Measurements from ENCODE around the gene DKK1. TPM values are rescaled to one million over a fixed set of nuclear protein-coding genes. Genes with fewer than 3 reads are reported as not detected.

The DKK1 gene
- total and polyA plus RNA-seq, 4 donors = 0.08 to 1.1 (median 0.20) TPM; not detected in 1

DNA sequence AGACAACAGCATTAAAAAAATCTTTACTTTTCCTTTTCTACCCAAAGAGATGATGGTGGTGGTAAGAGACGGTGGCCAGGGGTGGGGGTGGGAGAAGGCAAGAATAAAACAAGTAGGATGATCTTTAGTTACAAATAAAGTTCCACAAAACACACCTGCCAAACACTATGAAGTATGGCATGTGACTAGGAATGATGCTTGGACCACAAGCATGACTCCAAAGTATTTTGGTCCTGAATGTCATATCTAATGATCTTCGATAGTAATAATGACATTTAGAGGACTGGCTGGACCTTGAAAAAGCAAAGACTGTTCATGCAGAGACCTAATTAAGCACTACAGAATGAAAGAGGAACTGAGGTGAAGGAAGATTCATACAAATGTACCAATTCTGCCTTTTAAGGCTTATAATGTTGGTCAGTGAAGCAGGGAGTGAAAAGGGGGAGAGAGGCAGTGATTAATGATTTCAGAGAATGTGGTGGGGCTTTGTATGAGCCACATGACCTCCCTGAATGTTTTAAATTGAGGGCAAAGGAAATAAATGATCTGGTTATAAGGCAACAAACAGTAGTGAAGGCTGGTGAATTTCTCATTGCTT, 29.6 kb upstream of the DKK1 start:
- Histone ChIP-seq H3K9ac (ENCODE audit: low read depth in 1 of 2, low read length in 2 of 2) (no peak overlapping the region), H3K4me1 (ENCODE audit: control insufficient read depth in 4 of 4, insufficient read depth in 4 of 4, low read length in 3 of 4) (no peaks in the 10 kb centered on the region), H3K27ac (ENCODE audit: low read depth in 1 of 2, low read length in 2 of 2) (no peak overlapping the region), H3K36me3 (ENCODE audit: control insufficient read depth in 4 of 4, insufficient read depth in 3 of 4, low read depth in 1 of 4, low read length in 3 of 4) (no peaks in the 10 kb centered on the region), H3K27me3 (ENCODE audit: control insufficient read depth in 4 of 4, insufficient read depth in 4 of 4, low read length in 3 of 4) (peaks cover 0 to 7% (median 0%) of the 10 kb centered on the region in 4 donors), H3K9me3 (ENCODE audit: control insufficient read depth in 4 of 4, low read length in 3 of 4) (no peaks in the 10 kb centered on the region), H3K4me3 (ENCODE audit: low read depth in 1 of 3, low read length in 3 of 3) (no peak overlapping the region)
- TF ChIP-seq, protein P1, sequence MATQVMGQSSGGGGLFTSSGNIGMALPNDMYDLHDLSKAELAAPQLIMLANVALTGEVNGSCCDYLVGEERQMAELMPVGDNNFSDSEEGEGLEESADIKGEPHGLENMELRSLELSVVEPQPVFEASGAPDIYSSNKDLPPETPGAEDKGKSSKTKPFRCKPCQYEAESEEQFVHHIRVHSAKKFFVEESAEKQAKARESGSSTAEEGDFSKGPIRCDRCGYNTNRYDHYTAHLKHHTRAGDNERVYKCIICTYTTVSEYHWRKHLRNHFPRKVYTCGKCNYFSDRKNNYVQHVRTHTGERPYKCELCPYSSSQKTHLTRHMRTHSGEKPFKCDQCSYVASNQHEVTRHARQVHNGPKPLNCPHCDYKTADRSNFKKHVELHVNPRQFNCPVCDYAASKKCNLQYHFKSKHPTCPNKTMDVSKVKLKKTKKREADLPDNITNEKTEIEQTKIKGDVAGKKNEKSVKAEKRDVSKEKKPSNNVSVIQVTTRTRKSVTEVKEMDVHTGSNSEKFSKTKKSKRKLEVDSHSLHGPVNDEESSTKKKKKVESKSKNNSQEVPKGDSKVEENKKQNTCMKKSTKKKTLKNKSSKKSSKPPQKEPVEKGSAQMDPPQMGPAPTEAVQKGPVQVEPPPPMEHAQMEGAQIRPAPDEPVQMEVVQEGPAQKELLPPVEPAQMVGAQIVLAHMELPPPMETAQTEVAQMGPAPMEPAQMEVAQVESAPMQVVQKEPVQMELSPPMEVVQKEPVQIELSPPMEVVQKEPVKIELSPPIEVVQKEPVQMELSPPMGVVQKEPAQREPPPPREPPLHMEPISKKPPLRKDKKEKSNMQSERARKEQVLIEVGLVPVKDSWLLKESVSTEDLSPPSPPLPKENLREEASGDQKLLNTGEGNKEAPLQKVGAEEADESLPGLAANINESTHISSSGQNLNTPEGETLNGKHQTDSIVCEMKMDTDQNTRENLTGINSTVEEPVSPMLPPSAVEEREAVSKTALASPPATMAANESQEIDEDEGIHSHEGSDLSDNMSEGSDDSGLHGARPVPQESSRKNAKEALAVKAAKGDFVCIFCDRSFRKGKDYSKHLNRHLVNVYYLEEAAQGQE (IDR thresholded peaks at IDR 0.05) = no peak
- no peak for TF ChIP-seq SP1 (IDR thresholded peaks at IDR 0.05)
- no peak for TF ChIP-seq FOXA2 (IDR thresholded peaks at IDR 0.05)
- no peak for TF ChIP-seq TAF1 (conservative IDR thresholded peaks at IDR 0.05)
- no peak for TF ChIP-seq RAD21 (IDR thresholded peaks at IDR 0.05)
- no peak for TF ChIP-seq GABPA (IDR thresholded peaks at IDR 0.05 in 1 of 2, conservative IDR thresholded peaks at IDR 0.05 in 1 of 2)
- TF ChIP-seq EGR1 (IDR thresholded peaks at IDR 0.05; ENCODE audit: low read depth in 2 of 2) = no peak
- TF ChIP-seq, protein P2, sequence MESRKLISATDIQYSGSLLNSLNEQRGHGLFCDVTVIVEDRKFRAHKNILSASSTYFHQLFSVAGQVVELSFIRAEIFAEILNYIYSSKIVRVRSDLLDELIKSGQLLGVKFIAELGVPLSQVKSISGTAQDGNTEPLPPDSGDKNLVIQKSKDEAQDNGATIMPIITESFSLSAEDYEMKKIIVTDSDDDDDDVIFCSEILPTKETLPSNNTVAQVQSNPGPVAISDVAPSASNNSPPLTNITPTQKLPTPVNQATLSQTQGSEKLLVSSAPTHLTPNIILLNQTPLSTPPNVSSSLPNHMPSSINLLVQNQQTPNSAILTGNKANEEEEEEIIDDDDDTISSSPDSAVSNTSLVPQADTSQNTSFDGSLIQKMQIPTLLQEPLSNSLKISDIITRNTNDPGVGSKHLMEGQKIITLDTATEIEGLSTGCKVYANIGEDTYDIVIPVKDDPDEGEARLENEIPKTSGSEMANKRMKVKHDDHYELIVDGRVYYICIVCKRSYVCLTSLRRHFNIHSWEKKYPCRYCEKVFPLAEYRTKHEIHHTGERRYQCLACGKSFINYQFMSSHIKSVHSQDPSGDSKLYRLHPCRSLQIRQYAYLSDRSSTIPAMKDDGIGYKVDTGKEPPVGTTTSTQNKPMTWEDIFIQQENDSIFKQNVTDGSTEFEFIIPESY (IDR thresholded peaks at IDR 0.05) = no peak
- TF ChIP-seq, protein P3, sequence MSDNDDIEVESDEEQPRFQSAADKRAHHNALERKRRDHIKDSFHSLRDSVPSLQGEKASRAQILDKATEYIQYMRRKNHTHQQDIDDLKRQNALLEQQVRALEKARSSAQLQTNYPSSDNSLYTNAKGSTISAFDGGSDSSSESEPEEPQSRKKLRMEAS (IDR thresholded peaks at IDR 0.05) = no peak
- no peak for TF ChIP-seq YY1 (IDR thresholded peaks at IDR 0.05)
- no peak for TF ChIP-seq HNF4A (conservative IDR thresholded peaks at IDR 0.05)
- no peak for TF ChIP-seq FOXA1 (IDR thresholded peaks at IDR 0.05)
- TF ChIP-seq, protein P4, sequence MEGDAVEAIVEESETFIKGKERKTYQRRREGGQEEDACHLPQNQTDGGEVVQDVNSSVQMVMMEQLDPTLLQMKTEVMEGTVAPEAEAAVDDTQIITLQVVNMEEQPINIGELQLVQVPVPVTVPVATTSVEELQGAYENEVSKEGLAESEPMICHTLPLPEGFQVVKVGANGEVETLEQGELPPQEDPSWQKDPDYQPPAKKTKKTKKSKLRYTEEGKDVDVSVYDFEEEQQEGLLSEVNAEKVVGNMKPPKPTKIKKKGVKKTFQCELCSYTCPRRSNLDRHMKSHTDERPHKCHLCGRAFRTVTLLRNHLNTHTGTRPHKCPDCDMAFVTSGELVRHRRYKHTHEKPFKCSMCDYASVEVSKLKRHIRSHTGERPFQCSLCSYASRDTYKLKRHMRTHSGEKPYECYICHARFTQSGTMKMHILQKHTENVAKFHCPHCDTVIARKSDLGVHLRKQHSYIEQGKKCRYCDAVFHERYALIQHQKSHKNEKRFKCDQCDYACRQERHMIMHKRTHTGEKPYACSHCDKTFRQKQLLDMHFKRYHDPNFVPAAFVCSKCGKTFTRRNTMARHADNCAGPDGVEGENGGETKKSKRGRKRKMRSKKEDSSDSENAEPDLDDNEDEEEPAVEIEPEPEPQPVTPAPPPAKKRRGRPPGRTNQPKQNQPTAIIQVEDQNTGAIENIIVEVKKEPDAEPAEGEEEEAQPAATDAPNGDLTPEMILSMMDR (IDR thresholded peaks at IDR 0.05; ENCODE audit: low read depth, low read length, missing input control) = no peak
- TF ChIP-seq, protein P5, sequence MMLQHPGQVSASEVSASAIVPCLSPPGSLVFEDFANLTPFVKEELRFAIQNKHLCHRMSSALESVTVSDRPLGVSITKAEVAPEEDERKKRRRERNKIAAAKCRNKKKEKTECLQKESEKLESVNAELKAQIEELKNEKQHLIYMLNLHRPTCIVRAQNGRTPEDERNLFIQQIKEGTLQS (IDR thresholded peaks at IDR 0.05) = no peak
- TF ChIP-seq HNF4G (IDR thresholded peaks at IDR 0.05) = no peak
- TF ChIP-seq JUND (IDR thresholded peaks at IDR 0.05) = no peak
- no peak for TF ChIP-seq NR2F2 (IDR thresholded peaks at IDR 0.05)
- no peak for TF ChIP-seq RXRA (IDR thresholded peaks at IDR 0.05)
- 77% methylated on average over 2 of the region's 2 CpGs for WGBS
- DNase-seq (ENCODE audit: low spot score) = no peak
